Stimulated activated CD4-positive, alpha-beta T cell treated with anti-CD3 and anti-CD28 coated beads, Interleukin-1b, Interleukin-23, amount 100 ng/mL, for 1 hour (primary cell): Measurements from ENCODE around the gene CLRN2.
"Not testable (repeated sequence)": the region's sequence is repeated elsewhere in the genome, so short reads cannot be mapped to it uniquely, and the experiment has no call there.

Experiments
- DNase-seq, 2 donors: peaks; one replicate each; pipeline ENCODE4 v3.0.0-alpha.2; 2020; ENCODE audit warnings: low read depth in 2 of 2

The CLRN2 gene

DNA sequence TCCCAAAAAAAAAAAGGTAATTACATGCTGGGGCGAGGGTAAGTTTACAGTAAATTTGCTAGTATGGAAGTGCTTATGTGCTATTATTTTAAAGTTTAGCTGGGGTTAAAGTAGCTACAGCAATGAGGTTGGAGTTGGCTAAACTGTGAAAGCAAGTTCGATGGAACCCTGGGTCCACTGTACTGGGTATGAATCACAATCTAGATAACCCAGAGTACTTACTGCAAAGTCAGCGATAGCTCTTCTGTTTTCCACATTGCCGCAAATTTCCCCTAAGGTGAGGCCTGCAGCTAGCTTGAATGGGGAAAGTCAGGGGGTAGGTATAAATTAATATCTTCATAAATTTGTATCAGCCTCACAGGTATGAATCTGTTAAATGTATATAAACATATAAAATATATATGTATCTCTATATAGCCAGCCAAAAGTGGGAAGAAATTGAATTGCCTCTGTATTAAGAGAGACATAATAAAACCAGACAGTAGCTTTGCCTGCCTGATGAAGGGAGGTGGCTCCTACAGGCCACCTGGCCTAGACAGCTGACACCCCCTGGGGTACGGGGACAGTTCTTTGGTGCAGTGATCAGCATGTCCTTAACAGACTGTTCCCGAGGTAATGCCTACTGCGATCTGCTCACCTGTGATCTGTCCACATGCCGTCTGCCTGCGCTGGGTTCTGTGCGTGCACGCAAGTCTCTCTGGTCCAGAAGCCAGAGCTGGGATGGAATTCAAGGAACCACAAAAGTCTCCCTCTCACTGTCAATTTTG is 30.6 kb downstream of the CLRN2 start:
- no peak for DNase-seq

DNA sequence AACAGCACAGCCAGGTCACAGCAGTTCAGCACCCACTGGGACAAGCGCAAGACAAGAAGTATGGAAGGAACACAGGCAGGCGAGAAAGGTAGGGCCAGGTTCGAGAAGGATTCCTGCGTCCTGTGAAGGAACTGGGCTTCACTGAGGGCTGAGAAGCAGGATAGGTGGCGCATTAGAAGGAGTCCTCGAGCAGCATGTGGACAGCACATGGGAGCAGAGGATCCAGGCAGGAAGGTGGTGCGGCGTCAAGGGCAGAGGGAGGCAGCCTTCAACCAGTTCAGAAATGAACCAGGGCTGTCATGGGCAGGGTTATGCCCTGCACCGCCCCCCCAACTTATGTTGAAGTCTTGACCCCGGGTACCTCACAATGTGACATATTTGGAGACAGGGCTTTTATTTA is 31.3 kb downstream of the CLRN2 start:
- DNase-seq: no peak

DNA sequence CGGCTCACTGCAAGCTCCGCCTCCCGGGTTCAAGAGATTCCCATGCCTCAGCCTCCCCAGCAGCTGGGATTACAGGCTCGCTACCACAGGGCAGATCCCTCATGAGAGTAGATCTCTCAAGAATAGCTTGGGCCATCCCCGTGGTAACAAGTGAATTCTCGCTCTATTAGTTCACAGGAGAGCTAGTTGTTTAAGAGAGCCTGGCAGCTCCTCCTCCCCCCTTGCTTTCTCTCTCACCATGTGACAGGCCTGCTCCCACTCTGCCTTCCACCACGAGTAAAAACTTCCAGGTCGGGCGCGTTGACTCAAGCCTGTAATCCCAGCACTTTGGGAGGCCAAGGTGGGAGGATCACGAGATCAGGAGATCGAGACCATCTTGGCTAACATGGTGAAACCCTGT is 31.7 kb downstream of the CLRN2 start:
- no peak for DNase-seq

DNA sequence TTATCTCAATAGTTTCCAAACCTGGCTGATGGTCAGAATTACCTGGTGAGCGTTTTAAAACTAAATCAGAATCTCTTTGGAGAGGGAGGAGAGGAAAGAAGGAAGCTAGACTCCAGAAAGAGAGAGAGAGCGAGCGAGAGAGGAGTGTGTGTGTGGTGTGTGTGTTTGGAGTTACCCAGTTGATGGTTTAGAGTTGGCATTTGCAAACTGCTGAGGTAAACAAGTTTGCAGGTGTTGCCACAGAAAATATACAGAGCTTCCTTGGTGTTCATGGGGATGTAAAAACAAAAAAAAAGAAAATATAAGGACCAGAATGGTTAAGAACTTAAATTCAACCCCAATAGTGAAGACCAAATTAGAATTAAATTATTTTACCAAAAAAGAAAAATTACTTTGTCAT is 35.6 kb downstream of the CLRN2 start:
- DNase-seq: no peak

DNA sequence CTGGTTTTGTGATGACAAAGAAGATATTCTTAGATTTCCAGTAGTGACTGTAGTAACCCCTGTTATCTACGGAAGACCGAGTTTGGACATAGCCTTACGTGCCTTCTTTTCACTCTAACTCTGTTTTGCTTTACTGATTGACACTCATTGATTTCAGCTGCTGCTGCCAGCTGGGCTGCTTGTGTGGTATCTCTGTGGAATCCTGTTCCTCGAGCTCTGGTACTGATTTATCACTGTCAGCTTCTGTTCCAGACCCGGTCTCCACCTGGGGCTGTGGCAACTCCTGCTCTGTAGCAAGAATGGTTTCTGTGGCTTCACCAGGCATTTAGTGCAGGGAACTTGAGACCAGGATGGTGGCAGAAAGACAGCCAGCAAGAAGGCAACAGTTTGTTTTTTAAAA is 37.5 kb downstream of the CLRN2 start:
- no peak for DNase-seq

DNA sequence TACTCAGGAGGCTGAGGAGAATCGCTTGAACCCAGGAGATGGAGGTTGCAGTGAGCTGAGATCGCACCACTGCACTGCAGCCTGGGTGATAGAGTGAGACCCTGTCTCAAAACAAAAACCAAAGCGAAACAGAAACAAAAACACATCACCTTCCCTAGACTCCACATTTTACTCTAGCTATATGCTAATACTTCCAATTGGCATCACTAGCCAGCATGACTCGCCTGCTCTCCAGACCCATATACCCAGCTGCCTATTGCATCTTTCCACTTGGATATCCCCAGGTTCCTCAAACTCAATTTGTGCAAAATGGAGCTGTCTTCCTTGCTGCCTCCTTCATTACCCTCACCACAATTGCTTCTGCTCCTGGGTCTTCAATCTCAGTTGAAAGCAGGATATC is 39.6 kb downstream of the CLRN2 start:
- no peak for DNase-seq

DNA sequence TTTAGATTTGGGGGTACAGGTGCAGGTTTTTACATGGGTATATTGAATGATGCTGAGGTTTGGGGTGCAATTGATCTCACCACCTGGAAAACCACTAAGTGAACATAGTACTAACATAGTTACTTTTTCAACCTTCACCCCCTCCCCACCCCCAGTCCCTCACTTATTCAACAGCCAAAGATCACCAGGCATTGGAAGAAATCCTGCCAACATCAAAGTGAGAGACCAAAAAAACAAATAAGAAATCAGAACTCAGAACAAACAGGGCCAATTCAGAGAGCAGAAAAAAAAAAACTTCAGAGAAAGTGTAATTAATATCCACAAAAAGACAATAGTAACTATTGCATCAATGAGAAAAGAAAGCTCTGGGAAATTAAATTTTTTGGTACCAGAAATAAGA is 41.5 kb downstream of the CLRN2 start:
- no peak for DNase-seq

DNA sequence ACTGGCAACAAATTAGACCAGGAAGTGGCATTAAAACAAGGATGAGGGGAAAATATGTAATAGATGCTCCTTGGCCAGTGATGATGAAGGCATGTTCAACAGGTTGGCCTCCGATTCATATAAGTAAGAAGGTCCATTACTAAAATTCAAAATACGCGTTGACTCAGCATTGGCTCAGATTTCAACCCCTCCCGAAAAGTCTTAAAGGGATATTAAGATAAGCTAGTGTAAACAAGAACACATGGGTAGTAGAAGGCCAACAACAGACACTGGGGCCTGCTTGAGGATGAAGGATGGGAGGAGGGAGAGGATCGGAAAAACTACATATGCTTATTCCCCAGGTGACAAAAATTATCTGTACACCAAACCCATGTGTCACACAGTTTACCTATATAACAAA is 42.9 kb downstream of the CLRN2 start:
- DNase-seq: no peak

DNA sequence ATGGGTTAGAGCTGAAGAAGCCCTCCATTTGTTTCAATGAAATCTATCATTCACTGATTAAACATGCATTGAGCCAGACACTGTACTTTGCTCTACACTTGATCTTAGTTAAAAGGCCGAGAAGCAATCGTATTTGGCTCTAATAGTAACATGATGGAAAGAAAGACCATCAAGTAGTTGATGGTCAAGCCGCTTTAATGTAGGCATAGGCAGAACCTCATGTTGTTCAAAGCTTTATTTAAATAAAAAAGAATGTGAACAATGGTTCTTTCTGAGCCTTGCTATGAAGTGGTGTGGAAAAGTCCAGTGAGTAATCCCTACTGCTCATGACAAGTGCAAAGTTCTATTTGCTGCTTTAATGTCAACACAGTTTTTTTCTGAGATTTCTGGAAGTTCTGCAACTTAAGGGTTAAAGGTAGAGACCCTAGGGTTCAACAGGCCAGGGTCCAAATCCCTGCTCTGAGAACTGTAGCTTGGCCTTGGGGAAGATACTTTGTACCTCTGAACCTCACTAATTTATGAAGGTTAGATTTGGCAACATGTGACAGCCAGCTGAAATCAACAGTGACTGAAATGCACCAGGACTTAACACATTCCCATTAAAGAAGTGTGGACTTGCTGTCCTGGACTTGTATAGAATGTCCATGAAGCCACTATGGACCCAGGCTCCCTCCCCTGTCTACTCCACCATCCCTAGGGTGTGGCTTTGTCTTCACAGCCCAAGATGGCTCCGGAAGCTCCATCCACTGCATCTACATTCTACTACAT is 44.2 kb downstream of the CLRN2 start:
- no peak for DNase-seq

DNA sequence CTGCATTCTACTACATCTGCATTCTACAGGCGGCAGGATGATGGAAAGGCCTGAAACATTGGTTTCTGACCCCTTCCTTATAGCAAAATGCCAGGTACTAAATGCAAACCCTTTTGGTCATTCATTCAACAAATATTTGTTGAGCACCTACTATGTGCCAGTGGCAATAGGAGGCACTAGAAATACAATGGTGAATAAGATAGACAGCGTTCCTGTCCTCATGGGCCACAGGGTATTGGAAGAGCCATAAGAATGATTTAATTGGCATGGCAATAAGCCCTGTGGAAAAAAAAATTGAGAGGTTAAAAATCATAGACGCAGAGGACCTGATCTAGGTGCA is 44.7 kb downstream of the CLRN2 start:
- DNase-seq: no peak

DNA sequence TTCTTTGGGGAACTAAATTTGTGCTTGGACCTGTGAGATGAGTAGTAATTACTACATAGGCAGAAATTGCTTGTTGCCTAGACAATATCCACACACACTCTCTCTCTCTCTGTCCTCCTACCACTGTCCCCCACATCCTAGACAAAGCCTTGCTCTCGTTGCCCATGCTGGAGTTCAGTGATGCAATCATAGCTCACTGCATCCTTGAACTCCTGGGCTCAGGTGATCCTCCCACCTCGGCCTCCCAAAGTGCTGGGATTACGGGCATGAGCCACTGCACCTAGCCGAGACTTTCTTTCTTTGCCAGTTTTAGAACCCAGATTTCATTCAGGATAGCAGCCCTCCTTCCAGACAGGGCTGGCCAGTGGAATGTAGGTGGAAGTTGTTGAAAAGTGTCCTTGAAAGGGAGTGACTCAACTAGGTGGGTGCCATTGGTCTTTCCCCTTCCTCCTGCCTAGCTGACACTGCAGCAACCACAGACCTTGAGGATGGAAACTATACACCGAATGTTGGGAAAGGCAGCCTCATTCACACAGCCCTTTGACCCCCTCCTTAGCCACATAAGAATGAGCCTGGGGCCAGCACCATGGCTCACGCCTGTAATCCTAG is 45.2 kb downstream of the CLRN2 start:
- DNase-seq: no peak

DNA sequence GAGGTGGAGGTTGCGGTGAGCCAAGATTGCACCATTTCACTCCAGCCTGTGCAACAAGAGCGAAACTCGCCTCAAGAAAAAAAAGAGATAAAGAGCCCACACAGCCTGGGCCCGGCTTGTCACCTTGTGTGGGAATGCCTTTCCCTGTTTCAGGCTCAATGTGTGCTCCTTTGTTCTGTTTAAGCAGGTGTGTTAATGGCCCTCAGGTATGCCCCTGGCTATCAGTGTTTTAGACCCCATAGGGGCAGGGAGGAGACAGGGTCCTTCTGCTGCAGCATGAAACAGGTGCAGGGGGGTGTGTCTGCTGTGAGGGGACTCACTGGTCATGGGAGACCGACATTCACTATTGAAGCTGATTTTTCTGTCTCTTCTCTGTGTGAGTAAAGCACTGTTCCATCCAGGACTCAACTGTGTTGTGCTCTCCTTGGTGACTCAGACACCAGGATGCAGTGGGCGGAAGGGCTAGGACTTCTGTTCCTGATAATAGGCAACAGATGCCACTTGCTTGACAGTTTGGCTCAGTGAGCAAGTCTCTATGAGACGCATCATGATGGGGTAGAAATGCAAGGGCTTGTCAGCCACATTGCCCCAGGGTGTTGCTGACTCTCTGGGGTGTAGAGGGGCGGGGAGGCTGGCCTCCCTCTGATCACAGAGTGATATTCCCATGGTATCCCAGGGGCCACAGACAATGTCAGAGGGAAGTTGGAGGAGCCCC is 46.4 kb downstream of the CLRN2 start:
- no peak for DNase-seq

DNA sequence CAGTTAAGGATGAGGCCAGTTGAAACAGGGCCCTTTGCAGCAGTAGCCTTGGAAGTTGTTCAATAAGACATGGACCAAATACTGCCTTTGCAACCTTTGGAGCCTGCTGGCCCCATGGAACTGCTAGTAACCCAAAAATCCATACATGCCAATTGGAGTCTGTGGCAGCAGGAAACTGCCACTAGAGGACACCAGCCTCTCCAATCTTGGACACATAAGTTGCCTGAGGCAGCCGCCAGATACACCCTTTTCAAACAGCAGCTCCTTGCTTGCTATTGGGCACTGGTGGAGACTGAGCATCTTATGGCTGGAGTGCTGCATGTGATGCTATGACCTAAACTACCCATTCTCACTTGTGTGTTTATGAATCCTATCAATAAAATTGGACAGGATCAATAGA is 47.2 kb downstream of the CLRN2 start:
- no peak for DNase-seq

DNA sequence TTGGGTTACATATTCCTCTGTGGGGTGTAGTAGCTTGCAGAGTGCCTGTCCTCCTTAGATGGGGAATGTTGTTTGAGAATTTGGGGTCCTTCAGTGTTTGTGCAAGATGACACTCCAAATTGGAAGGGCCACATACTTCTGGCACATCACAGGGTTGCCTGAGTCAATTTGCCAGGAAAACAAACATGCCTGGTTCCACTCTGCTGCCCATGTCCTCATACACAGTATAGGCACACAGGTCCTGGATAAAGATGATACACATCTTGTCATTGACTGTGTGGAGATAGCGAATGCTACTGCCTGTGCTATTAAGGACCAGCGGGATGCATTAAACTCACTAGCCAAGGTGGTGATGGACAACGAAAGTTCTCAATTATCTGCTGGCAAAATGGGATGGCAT is 50.9 kb downstream of the CLRN2 start:
- no peak for DNase-seq

DNA sequence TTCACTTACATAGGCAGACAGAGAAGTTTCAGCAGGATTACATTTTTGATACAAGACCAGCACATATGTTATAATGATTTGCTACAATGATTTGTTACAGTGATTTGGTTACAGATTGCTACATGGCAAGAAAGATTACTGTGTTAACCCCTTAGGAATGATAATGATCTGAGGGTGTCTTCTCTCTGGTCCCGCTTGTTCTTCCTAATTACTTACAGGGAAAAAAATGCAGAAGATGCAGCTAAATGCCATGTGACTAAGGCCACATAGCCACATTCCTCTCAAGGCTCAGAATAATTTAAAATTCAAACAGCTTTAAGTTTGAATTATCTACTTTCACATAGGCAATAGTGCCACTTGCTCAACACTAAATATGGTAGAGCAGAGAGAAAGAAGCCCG is 52.3 kb downstream of the CLRN2 start:
- DNase-seq: no peak

DNA sequence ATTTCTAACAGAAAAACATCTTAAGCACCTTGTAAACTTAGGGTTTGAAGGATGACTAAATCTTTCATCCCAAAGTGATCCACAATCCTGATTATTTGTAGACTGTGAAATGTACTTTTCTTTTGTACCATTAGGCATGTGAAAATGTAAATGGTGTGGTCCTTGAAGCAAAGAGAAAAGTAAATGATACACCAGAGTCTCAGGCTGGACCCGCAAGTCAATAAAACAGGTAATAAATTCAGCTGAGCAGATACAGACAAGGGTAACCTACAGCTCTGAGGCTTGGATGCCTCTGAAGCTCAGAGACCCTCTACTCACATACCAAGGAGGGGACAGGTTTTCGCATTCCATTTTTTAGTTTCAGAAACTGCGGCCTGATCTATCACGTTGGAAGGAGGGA is 59.2 kb downstream of the CLRN2 start:
- no peak for DNase-seq

DNA sequence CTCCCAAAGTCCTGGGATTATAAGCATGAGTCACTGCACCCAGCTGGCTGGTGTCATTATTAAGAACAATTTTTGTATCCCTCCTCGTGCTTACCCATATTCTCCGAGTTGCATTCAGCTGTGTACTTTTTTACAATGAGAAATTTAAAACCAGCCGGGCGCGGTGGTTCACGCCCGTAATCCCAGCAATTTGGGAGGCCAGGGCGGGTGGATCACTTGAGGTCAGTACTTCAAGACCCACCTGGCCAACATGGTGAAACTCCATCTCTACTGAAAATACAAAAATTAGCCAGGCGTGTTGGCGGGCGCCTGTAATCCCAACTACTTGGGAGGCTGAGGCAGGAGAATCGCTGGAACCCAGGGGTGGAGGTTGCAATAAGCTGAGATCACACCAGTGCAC is 60.2 kb downstream of the CLRN2 start:
- not testable (repeated sequence) for DNase-seq
